DMS53 treated with DMSO at 0.1 percent for 48 hours (cell line): Measurements from ENCODE around the gene GEMIN4.

Source experiments
- DNase-seq: peaks from one replicate; lab custom pipeline; 2025; ENCODE audit not compliant: unreplicated experiment; lab: John Stamatoyannopoulos, UW

The GEMIN4 gene

GRCh38 chr17:744937-745336 is 7.1 kb downstream of the GEMIN4 start:
- DNase-seq, result no peak

- no peak for DNase-seq
Measured at GRCh38 chr17:743139-743538, 8.9 kb downstream of the GEMIN4 start.

- no peak for DNase-seq
Measured at GRCh38 chr17:742147-742793, 9.8 kb downstream of the GEMIN4 start.

GRCh38 chr17:740240-741017 is 11.6 kb downstream of the GEMIN4 start:
- DNase-seq, result no peak

GRCh38 chr17:737561-738113 is 14.4 kb downstream of the GEMIN4 start:
- no peak for DNase-seq

GRCh38 chr17:733743-734142 is 18.3 kb downstream of the GEMIN4 start:
- no peak for DNase-seq

- peak; percentile 11 for DNase-seq
Measured at GRCh38 chr17:732902-733720, 19.0 kb downstream of the GEMIN4 start.

- DNase-seq, result peak; percentile 24
Measured at GRCh38 chr17:732067-732901, 19.8 kb downstream of the GEMIN4 start, which contains the start of gene TLCD3A. Gene TLCD3A, plus strand, starts transcription at chr17:732596. Its CDS starts 52 bp downstream, at chr17:732648.

GRCh38 chr17:731644-732066 is 20.4 kb downstream of the GEMIN4 start:
- DNase-seq, result peak; percentile 1

GRCh38 chr17:728911-729310 is 23.2 kb downstream of the GEMIN4 start:
- no peak for DNase-seq

- no peak for DNase-seq
Measured at GRCh38 chr17:726271-726919, 25.7 kb downstream of the GEMIN4 start.

GRCh38 chr17:725746-726145 is 26.3 kb downstream of the GEMIN4 start:
- DNase-seq, result no peak

- DNase-seq, result no peak
Measured at GRCh38 chr17:725084-725483, 27.0 kb downstream of the GEMIN4 start.

- no peak for DNase-seq
Measured at GRCh38 chr17:721540-721937, 30.5 kb downstream of the GEMIN4 start.

GRCh38 chr17:720706-721539 is 31.1 kb downstream of the GEMIN4 start:
- DNase-seq, result no peak

- DNase-seq, result no peak
Measured at GRCh38 chr17:718075-718474, 34.0 kb downstream of the GEMIN4 start.

- DNase-seq, result no peak
Measured at GRCh38 chr17:708132-708531, 43.9 kb downstream of the GEMIN4 start.

- no peak for DNase-seq
Measured at GRCh38 chr17:705863-706262, 46.2 kb downstream of the GEMIN4 start.

GRCh38 chr17:705011-705410 is 47.1 kb downstream of the GEMIN4 start:
- no peak for DNase-seq
